ENCODE data around the gene DNAJA4.

- no peak for TF ChIP-seq POLR2A (IDR thresholded peaks at IDR 0.05; ENCODE audit: low read depth, low read length)
- TF ChIP-seq POLR2AphosphoS5 (IDR thresholded peaks at IDR 0.05; ENCODE audit: low read depth, low read length): no peak
- no peak for TF ChIP-seq TAF1 (IDR thresholded peaks at IDR 0.05; ENCODE audit: borderline replicate concordance, low read depth, low read length)
Measured at GRCh38 chr15:78259232-78259631, 5.1 kb upstream of the DNAJA4 start.
